H9 (cell line): ENCODE measurements around the gene SIPA1L3. TPM values are rescaled to one million over a fixed set of nuclear protein-coding genes. Genes with fewer than 3 reads are reported as not detected.

Experiments
- DNase-seq: peaks from one replicate; pipeline ENCODE4 v3.0.0-alpha.2; 2017
- H2AFZ ChIP-seq: one replicate; pipeline ENCODE4 v1.6.1; 2013; ENCODE audit warnings: mild to moderate bottlenecking, low read length, control low read depth, moderate library complexity
- H2AK5ac ChIP-seq: 2 replicates; pipeline ENCODE4 v1.6.1; 2013; ENCODE audit warnings: low read length, control low read depth, mixed read lengths; ENCODE audit not compliant: insufficient read length
- H2BK120ac ChIP-seq: one replicate; pipeline ENCODE4 v1.6.1; 2013; ENCODE audit warnings: low read depth, mild to moderate bottlenecking, low read length, control low read depth, inconsistent platforms; ENCODE audit not compliant: poor library complexity, severe bottlenecking
- H2BK12ac ChIP-seq: 2 replicates; pipeline ENCODE4 v1.6.1; 2013; ENCODE audit warnings: low read length, control low read depth, mixed read lengths, low read depth; ENCODE audit not compliant: insufficient read length
- H2BK15ac ChIP-seq: 2 replicates; pipeline ENCODE4 v1.6.1; 2013; ENCODE audit warnings: low read depth, low read length, control low read depth
- H2BK20ac ChIP-seq: one replicate; pipeline ENCODE4 v1.6.1; 2013; ENCODE audit warnings: low read depth, mild to moderate bottlenecking, low read length, control low read depth, inconsistent platforms; ENCODE audit not compliant: poor library complexity, severe bottlenecking
- H2BK5ac ChIP-seq: 2 replicates; pipeline ENCODE4 v1.6.1; 2013; ENCODE audit warnings: low read length, control low read depth, mixed read lengths; ENCODE audit not compliant: insufficient read length
- H3K14ac ChIP-seq: 2 replicates; pipeline ENCODE4 v1.6.1; 2013; ENCODE audit warnings: low read length, control low read depth; ENCODE audit not compliant: insufficient read depth
- H3K18ac ChIP-seq: 2 replicates; pipeline ENCODE4 v1.6.1; 2013; ENCODE audit warnings: low read depth, mild to moderate bottlenecking, mixed read lengths, low read length, control low read depth; ENCODE audit not compliant: insufficient read length
- H3K23ac ChIP-seq: 2 replicates; pipeline ENCODE4 v1.6.1; 2013; ENCODE audit warnings: low read length, control low read depth, mixed read lengths, low read depth; ENCODE audit not compliant: insufficient read length
- H3K23me2 ChIP-seq: 2 replicates; pipeline ENCODE4 v1.6.1; 2013; ENCODE audit warnings: low read depth, mild to moderate bottlenecking, mixed read lengths, low read length, control low read depth; ENCODE audit not compliant: insufficient read length, poor library complexity, severe bottlenecking
- H3K27ac ChIP-seq: 2 replicates; pipeline ENCODE4 v1.5.1; 2013; ENCODE audit warnings: low read length, control low read depth, mixed read lengths, low read depth; ENCODE audit not compliant: insufficient read length
- H3K27me3 ChIP-seq: 2 replicates; pipeline ENCODE4 v1.6.1; 2013; ENCODE audit warnings: low read length, control low read depth, inconsistent platforms; ENCODE audit not compliant: insufficient read depth
- H3K4ac ChIP-seq: 2 replicates; pipeline ENCODE4 v1.6.1; 2013; ENCODE audit warnings: low read depth, mild to moderate bottlenecking, control low read depth, inconsistent platforms, low read length, moderate library complexity
- H3K4me1 ChIP-seq: 2 replicates; pipeline ENCODE4 v1.6.1; 2013; ENCODE audit warnings: low read length, control low read depth, inconsistent platforms; ENCODE audit not compliant: insufficient read depth
- H3K4me2 ChIP-seq: 2 replicates; pipeline ENCODE4 v1.6.1; 2013; ENCODE audit warnings: low read length, control low read depth, mixed read lengths; ENCODE audit not compliant: insufficient read length, insufficient read depth
- H3K56ac ChIP-seq: 2 replicates; pipeline ENCODE4 v1.6.1; 2013; ENCODE audit warnings: low read depth, mild to moderate bottlenecking, mixed read lengths, low read length, control low read depth; ENCODE audit not compliant: insufficient read length
- H3K79me1 ChIP-seq: 2 replicates; pipeline ENCODE4 v1.6.1; 2013; ENCODE audit warnings: low read depth, mild to moderate bottlenecking, moderate library complexity, low read length, control low read depth, inconsistent platforms; ENCODE audit not compliant: insufficient read depth, poor library complexity, severe bottlenecking
- H3K79me2 ChIP-seq: 2 replicates; pipeline ENCODE4 v1.6.1; 2013; ENCODE audit warnings: low read length, control low read depth, inconsistent platforms; ENCODE audit not compliant: insufficient read depth
- H3K9ac ChIP-seq: 2 replicates; pipeline ENCODE4 v1.6.1; 2013; ENCODE audit warnings: low read length, control low read depth, mixed read lengths; ENCODE audit not compliant: insufficient read length; ENCODE audit errors: extremely low read depth
- H3K9me3 ChIP-seq: one replicate; pipeline ENCODE4 v1.6.1; 2013; ENCODE audit warnings: low read depth, low read length, inconsistent platforms; ENCODE audit not compliant: control insufficient read depth
- H3T11ph ChIP-seq: one replicate; pipeline ENCODE4 v1.6.1; 2013; ENCODE audit warnings: mild to moderate bottlenecking, low read length, control low read depth, inconsistent platforms
- H4K20me1 ChIP-seq: one replicate; pipeline ENCODE4 v1.6.1; 2013; ENCODE audit not compliant: control insufficient read depth, insufficient read length, insufficient read depth
- H4K5ac ChIP-seq: 2 replicates; pipeline ENCODE4 v1.6.1; 2013; ENCODE audit warnings: low read depth, mild to moderate bottlenecking, mixed read lengths, low read length, control low read depth; ENCODE audit not compliant: insufficient read length
- H4K8ac ChIP-seq: replicated peaks from 2 replicates; pipeline ENCODE4 v1.6.1; 2013; ENCODE audit warnings: low read length, control low read depth, mixed read lengths, low read depth; ENCODE audit not compliant: insufficient read length
- H4K91ac ChIP-seq: 2 replicates; pipeline ENCODE4 v1.6.1; 2013; ENCODE audit warnings: low read depth, mild to moderate bottlenecking, moderate library complexity, mixed read lengths, low read length, control low read depth; ENCODE audit not compliant: insufficient read length
- H3K27ac Mint-ChIP-seq, 3 experiments: 2 replicates in 2 of 3; 3 replicates in 1 of 3; pipeline ENCODE4 v1.8.0; 2020 to 2021; ENCODE audit warnings: mixed read lengths in 3 of 3, mild to moderate bottlenecking in 1 of 3, moderate library complexity in 1 of 3
- H3K27me3 Mint-ChIP-seq: 2 replicates; pipeline ENCODE4 v1.8.0; 2021; ENCODE audit warnings: low read depth, mild to moderate bottlenecking, moderate library complexity, mixed read lengths
- H3K36me3 Mint-ChIP-seq, 3 experiments: 2 replicates in 2 of 3; 3 replicates in 1 of 3; pipeline ENCODE4 v1.8.0; 2020 to 2021; ENCODE audit warnings: low read depth in 3 of 3, mixed read lengths in 3 of 3; ENCODE audit not compliant: insufficient read depth in 1 of 3
- H3K4me1 Mint-ChIP-seq, 2 experiments: 2 replicates each; pipeline ENCODE4 v1.8.0; 2020; ENCODE audit warnings: mixed read lengths in 2 of 2
- H3K4me3 Mint-ChIP-seq, 2 experiments: 2 replicates in 1 of 2; 3 replicates in 1 of 2; pipeline ENCODE4 v1.8.0; 2020 to 2021; ENCODE audit warnings: mild to moderate bottlenecking in 2 of 2, mixed read lengths in 2 of 2, moderate library complexity in 1 of 2
- H3K9me3 Mint-ChIP-seq, 2 experiments: 2 replicates in 1 of 2; 3 replicates in 1 of 2; pipeline ENCODE4 v1.8.0; 2020; ENCODE audit warnings: mild to moderate bottlenecking in 2 of 2, mixed read lengths in 2 of 2, moderate library complexity in 1 of 2
- CTCF ChIP-seq: fragments of 200-600 bp; sonication (generic); conservative IDR thresholded peaks from 3 replicates; pipeline ENCODE4 v1.8.0; 2021; ENCODE audit warnings: antibody characterized with exemption, mild to moderate bottlenecking
- WGBS: extraction: QIAGEN DNeasy Blood & Tissue Kit; methylation state at CpG from one replicate; pipeline ENCODE4 v1.1.7; 2013; ENCODE audit warnings: missing lambda C conversion rate, low lambda C conversion rate, mixed read lengths; ENCODE audit not compliant: insufficient read length; ENCODE audit errors: extremely low coverage; 5-methylcytosine and 5-hydroxymethylcytosine counted together
- total RNA-seq: library from RNA; stranded (reverse); gene quantifications from 2 replicates; pipeline ENCODE4 v1.2.1, GENCODE V29; 2021

The SIPA1L3 gene
- total RNA-seq, 1 experiment from 2014 or later = 40.1 TPM

- Histone ChIP-seq H3K14ac (no peak overlapping the region), H4K8ac (no peak overlapping the region), H4K5ac (no peak overlapping the region), H3K79me2 (no peaks in the 10 kb centered on the region), H3K9me3 (no peaks in the 10 kb centered on the region), H3K23me2 (no peaks in the 10 kb centered on the region), H3K56ac (no peak overlapping the region), H3K4me2 (no peak overlapping the region), H2BK5ac (no peak overlapping the region), H3K18ac (no peak overlapping the region), H3T11ph (no peak overlapping the region), H3K4ac (no peak overlapping the region), H2BK120ac (no peak overlapping the region), H3K23ac (no peak overlapping the region), H3K27ac (no peak overlapping the region), H4K20me1 (no peaks in the 10 kb centered on the region), H4K91ac (no peak overlapping the region), H2AK5ac (no peak overlapping the region), H3K9ac (no peak overlapping the region), H2BK15ac (no peak overlapping the region), H3K79me1 (no peaks in the 10 kb centered on the region), H2BK20ac (no peak overlapping the region), H3K4me1 (no peaks in the 10 kb centered on the region), H3K27me3 (no peaks in the 10 kb centered on the region), H2BK12ac (no peak overlapping the region), H2AFZ (no peak overlapping the region)
- peaks cover 7 to 29% (median 10%) of the 10 kb centered on the region in 3 experiments; a peak in 5 of 7 replicates for H3K36me3 Mint-ChIP-seq
- H3K4me3 Mint-ChIP-seq = no peak overlapping the region
- no CpG with 5 or more reads among the region's 6 CpGs for WGBS
- no peak for DNase-seq
- no peaks in the 10 kb centered on the region for H3K27me3 Mint-ChIP-seq
- no peaks in the 10 kb centered on the region for H3K9me3 Mint-ChIP-seq
- H3K4me1 Mint-ChIP-seq = peaks cover 5 to 13% of the 10 kb centered on the region in 2 experiments
- H3K27ac Mint-ChIP-seq = no peak overlapping the region
- no peak for TF ChIP-seq CTCF
Observed at GRCh38 chr19:38093587-38093986, 186.6 kb downstream of the SIPA1L3 start.
